HG02571 (cell line): Measurements from ENCODE around the gene CD209.
"Not testable (repeated sequence)": the region's sequence is repeated elsewhere in the genome, so short reads cannot be mapped to it uniquely, and the experiment has no call there.

ENCODE experiments used
- ATAC-seq: cut with Tn5 transposase; IDR thresholded peaks from one replicate; pipeline ENCODE4 v1.9.1; 2021; ENCODE audit warnings: mild to moderate bottlenecking, moderate library complexity; ENCODE audit not compliant: unreplicated experiment

Gene CD209

DNA sequence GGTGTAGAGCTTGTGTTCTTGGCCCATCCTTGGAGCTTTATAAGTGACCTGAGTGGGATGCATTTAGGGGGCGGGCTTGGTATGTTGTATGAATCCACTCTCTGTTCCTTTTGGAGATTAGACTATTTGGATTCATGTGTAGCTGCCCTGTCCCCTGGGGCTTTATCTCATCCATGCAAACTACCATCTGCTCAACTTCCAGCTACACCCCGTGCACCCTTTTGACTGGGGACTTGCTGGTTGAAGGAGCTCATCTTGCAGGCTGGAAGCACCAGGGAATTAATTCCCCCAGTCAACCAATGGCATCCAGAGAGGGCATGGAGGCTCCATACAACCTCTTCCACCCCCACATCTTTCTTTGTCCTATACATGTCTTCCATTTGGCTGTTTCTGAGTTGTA, 21.8 kb upstream of the CD209 start:
- no peak for ATAC-seq

DNA sequence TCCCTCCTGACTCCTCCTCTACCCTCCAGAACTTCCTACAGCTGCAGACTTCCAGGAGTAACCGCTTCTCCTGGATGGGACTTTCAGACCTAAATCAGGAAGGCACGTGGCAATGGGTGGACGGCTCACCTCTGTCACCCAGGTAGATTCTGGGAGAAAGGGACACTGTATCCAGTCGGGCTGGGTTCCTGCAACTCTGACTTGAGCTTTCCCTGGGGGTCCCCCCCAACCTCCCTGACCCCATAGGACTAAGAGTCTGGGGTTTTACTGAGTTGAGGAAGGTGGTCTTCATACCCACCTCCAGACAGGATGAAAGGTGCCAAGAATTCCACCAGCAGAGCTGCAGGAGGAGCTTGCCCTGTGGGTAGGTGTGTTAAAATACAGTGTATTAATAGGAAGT, 20.2 kb upstream of the CD209 start:
- ATAC-seq: no peak

DNA sequence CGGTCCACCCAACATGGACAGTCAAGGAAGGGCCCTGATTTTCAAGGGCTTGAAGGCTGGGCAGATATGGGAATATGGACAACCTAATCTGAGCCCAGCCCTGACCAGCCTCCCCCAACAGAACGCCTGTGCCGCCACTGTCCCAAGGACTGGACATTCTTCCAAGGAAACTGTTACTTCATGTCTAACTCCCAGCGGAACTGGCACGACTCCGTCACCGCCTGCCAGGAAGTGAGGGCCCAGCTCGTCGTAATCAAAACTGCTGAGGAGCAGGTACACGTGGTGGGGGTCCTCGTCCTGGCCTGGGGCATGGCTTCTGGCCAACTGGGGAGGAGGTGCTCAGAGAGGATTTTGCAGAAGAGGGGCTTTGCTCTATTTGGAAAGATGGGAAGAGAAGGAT, 19.2 kb upstream of the CD209 start:
- ATAC-seq: no peak

DNA sequence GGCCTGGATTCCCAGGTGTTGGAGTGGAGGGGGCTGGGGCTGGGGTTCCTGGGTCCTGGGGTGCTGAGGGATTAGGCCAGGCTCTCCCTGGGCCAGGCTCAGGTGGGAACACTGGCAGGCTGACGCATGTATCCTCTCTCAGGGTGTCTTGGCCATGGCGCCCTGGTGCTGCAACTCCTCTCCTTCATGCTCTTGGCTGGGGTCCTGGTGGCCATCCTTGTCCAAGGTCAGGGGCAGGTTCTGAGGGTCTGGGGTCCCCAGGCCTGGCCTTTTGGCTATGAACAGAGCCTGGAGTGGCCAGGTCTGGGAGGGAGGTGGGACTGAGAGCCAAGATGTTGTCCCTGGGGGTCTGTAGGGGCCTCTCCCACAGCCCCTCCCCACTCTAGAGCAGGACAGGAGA, 17.7 kb upstream of the CD209 start:
- not testable (repeated sequence) for ATAC-seq

DNA sequence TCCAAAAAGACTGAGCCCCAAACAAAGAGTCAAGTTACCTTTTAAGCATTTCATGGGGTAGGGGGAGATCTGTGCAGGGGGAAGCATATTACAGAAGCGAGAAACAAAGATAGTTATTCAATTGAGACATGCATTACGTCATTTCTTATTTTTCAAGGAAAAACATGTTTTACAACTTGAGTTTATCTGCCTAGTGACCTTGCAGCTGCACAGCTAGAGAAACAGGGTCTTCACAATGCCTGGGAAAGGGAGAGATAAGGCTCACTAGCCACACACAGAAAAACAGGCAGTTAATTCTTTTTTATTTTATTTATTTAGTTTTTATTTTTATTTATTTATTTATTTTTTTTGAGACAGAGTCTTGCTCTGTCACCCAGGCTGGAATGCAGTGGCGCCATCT, 16.8 kb upstream of the CD209 start:
- not testable (repeated sequence) for ATAC-seq

DNA sequence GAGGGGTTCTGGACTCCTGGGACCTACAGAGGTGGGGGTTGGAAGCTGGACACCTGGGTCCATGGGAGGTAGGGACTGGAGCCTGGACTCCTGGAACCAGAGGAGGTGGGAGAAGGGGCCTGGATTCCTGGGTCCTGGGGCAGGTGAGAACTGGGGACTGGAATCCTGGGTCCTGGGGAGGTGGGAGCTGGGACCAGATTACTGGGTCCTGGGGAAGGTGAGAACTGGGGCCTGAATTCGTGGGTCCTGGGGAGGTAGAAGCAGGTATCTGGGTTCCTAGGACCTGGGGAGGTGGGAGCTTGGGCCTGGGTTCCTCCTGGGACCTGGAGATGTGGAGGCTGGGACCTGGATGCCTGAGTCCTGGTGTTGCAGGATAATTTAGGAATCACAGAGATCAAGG, 16.4 kb upstream of the CD209 start:
- ATAC-seq: no peak

DNA sequence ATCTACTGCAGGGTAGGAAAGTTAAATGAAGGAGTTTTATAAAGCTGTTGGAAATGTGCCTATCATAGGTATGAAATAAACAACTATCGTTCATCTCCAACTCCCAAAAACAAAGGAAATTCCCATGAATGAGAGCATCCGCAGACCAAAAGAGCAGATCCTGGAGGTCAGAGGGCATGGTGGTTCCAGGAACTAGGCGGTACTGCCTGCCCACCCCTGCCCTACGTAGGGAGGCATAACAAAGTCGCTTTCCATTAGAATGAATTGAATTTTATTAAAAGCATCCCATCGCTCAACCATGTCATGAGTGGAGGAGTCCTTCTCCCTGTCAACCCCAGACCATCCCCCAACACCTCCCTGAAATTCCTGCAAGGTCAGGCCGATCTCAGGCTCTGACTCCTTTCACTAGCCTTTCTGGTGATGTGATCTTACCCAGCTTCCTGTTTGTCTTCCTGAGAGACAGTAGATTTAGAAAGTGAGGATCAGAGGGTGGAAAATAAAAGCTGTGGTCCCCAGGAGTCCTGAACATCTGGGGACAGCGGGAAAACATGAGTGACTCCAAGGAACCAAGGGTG, 15.5 kb upstream of the CD209 start, which contains the start of gene CLEC4M:
Gene CLEC4M, plus strand, starts transcription at position 525 of the 575 bp plus-strand sequence. Its CDS starts 24 bp downstream, at position 549.
- no peak for ATAC-seq

DNA sequence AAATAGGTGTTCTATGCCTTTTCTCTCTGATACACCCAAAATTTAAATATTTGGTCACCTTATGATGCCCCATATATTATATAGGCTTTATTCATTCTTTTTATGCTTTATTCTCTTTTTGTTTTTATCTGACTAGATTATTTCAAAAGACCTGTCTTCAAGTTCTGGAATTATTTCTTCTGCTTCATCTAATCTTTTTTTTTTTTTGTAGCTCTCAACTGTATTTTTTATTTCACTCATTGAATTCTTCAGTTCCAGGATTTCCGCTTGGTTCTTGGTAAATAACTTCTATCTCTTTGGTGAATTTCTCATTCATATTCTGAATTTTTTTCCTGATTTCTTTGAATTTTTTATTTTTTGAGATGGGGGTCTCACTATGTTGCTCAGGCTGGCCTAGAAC, 11.8 kb upstream of the CD209 start:
- no peak for ATAC-seq

DNA sequence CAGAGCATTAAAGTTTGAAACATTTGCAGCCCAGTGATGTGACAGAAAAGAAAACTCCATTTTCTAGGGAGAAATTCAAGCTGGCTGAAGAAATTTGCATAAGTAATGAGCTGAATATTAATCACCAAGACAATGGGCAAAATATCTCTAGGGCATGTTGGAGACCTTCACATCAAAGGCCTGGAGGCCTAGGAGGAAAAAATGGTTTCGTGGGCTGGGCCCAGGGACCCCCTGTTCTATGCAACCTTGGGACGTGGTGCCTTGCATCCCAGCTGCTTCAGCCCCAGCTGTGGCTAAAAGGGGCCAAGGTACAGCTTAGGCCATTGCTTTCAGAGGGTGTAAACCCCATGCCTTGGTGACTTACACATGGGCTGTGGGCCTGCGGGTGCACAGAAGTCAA, 10.0 kb upstream of the CD209 start:
- ATAC-seq: no peak

DNA sequence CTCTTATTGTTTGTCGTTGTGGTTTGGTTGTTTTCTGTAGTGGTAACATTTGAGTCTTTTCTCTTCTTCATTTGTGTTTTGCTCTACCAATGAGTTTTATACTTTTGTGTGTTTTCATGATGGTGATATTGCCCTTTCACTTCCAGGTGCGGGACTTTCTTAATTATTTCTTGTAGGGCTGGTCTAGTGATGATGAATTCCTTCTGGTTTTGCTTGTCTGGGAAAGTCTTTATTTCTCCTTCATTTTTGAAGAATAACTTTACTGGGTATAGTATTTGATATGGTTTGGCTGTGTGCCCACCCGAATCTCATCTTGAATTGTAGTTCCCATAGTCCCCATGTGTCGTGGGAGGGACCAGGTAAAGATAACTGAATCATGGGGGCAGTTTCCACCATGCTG, 8.9 kb upstream of the CD209 start:
- no peak for ATAC-seq

DNA sequence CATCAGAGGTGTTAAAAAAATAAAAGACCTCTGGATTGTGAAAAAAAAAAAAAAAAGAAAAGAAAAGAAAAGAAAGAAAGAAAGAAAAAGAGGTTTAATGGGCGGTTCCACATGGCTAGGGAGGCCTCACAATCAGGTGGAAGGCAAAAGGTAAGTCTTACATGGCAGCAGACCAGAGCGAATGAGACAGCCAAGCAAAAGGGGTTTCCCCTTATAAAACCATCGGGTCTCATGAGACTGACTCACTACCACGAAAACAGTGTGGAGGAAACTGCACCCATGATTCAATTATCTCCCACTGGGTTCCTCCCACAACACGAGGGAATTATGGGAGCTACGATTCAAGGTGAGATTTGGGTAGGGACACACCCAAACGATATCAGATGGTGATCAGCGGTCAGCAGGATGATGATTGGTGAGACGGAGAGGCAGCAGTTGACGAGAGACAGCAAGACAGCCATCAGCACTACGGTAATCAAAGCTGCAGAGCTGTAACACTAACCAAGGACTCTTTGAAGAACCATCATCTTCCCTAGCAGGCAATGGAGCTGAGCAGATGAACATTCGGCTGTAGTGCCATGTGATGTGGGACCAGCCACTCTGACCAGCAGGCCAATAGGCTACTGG, 3.9 kb upstream of the CD209 start:
- ATAC-seq: no peak

DNA sequence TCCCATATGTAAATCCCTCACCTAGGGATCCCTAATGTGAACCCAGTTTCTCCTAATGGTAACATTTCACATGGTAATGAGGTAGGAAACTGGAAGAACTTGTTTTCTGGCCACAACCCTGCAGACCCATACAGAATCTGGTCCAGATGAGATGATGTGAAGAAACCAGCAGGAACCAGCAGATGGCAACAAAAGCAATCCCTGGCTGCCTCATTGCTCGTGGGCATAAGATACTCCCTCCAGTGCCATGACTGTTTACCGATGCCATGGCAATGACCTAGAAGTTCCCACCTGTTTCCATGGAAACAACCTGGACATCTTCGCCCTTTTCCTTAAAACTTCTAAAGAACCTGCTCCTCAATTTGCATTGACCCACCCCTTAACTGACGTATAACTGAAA, 1.4 kb upstream of the CD209 start:
- ATAC-seq: no peak

DNA sequence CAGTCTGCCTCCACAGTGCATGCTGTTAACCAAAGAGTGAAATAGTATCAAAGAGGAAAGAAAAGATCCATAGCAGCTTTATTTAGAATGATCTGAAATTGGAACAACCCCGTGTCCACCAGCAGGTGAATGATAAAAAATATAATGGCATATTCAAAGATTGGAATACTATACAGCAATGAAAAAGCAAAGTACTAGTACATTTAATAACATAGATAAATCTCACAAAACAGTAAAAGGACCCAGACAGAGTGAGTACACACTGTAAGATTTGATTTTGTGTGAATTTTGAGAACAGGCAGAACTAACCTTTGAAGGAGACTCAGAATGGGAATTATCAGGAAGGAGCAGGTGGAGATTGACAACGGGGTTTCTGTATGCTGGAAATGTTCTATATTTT, 837 bp upstream of the CD209 start:
- ATAC-seq: no peak

DNA sequence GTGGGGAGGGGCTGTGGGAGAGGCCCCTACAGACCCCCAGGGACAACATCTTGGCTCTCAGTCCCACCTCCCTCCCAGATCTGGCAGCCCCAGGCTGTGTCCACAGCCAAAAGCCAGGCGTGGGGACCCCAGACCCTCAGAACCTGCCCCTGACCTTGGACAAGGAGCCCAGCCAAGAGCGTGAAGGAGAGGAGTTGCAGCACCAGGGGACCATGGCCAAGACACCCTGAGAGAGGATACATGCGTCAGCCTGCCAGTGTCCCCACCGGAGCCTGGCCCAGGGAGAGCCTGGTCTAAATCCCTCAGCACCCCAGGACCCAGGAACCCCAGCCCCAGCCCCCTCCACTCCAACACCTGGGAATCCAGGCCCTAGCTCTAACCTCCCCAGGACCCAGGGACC, 1.0 kb downstream of the CD209 start:
- ATAC-seq: not testable (repeated sequence)

DNA sequence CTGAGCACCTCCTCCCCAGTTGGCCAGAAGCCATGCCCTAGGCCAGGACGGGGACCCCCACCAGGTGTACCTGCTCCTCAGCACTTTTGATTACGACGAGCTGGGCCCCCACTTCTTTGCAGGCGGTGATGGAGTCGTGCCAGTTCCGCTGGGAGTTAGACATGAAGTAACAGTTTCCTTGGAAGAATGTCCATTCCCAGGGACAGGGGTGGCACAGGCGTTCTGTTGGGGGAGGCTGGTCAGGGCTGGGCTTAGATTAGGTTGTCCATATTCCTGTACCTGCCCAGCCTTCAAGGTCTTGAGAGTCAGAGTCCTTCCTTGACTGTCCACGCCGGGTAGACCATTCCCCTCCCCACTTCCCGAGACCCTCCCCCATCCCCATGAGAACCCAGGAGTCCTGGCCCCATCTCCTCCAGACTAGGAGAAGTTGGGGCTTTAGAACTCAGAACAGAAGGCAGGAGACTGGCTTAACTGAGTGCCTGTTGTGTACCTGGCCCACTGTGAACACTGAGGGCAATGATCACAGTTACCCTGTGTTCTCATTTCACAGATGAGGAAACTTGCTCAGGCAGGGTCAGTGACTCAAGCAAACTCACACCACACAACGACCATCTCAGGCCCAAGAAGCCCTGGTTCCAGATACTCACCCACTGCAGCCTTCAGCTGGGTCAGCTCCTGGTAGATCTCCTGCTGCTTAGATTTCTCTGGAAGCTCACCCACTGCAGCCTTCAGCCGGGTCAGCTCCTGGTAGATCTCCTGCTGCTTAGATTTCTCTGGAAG, 2.3 kb downstream of the CD209 start:
- no peak for ATAC-seq

DNA sequence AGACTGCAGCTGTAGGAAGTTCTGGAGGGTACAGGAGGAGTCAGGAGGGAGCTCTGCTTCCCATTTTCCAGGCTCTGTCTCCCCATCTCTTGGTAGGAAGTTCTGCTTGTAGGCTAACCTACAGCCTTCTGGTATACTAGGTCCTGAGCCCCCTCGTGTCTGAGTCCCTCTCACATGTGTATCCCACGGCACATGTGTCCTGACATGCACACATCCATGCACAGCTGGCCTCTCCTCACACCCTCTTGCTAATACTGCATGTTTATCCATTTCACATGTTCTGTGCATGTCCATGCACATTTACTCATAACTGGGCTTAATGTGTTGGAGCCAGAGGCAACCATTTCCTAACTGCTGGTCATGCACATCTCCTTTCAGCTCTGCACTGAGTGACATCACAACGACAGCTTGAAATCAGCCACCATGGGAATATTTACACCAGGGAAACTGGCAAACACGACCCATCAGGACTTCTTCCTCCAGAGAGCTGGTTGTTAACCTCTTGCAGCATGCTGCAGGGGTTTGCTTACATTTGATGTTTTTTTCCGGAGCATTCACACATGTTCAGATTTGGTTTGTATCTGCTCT, 3.0 kb downstream of the CD209 start:
- ATAC-seq: no peak

DNA sequence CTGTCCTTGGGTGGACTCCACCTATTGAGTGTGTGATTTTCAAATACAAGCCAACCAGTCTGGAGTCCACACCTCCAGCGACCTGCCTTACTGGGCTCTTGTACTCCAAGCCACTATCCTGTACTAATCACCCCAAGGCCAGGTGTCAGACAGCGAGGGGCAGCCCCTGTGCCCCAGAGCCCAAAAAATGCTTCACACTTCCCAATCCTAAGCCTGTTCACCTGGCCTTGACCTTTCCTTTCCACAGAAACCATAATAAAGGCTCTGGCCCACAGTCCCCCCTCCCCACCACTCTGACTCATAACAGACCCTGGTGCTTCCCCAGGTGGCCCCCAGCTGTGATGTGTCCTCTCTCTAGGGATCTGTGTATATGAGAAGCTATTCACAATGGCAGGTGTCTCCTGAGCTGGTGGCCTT, 3.9 kb downstream of the CD209 start:
- peak; percentile 54 for ATAC-seq

DNA sequence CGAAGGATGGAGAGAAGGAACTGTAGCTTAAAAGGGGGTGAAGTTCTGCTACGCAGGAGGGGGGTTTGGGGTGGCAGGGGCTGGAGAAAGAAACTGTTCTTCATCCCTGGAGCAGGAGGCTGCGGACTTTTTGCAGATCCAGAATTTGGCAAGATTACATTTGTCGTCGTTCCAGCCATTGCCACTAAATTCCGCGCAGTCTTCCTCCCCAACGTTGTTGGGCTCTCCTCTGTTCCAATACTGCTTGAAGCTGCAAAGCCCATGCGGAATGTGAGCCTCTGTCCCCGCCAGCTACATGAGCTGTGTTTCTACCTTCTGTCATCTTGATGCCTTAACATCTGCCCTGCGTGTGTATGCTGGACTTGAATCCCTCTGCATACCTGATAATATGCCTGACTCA, 4.3 kb downstream of the CD209 start:
- no peak for ATAC-seq

DNA sequence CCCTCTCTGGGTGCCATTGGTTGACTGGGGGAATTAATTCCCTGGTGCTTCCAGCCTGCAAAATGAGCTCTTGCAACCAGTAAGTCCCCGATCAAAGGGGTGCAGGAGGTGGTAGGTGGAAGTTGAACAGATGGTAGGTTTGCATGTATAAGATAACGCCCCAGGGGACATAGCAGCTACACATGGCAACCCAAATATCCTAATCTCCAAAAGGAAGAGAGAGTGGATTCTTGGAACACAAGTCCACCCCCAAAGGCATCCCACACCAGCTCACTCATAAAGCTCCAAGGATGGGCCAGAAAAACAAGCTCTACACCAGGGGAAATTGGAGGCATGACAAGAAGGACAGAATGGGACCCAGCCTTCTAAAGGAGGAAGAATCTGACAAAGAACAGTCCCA, 4.8 kb downstream of the CD209 start:
- ATAC-seq: no peak

DNA sequence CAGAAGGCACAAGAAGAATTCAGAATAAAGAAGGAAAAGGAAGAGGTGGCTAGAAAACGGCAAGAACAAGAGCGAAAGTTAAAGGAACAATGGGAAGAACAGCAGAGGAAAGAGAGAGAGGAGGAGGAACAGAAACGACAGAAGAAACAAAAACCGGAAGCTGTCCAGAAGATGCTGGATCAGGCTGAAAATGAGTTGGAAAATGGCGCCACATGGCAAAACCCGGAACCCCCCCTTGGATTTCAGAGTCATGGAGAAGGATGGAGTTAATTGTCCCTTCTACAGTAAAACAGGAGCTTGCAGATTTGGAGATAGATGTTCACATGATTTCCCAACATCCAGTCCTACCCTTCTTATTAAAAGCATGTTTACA, 6.7 kb downstream of the CD209 start:
- no peak for ATAC-seq

DNA sequence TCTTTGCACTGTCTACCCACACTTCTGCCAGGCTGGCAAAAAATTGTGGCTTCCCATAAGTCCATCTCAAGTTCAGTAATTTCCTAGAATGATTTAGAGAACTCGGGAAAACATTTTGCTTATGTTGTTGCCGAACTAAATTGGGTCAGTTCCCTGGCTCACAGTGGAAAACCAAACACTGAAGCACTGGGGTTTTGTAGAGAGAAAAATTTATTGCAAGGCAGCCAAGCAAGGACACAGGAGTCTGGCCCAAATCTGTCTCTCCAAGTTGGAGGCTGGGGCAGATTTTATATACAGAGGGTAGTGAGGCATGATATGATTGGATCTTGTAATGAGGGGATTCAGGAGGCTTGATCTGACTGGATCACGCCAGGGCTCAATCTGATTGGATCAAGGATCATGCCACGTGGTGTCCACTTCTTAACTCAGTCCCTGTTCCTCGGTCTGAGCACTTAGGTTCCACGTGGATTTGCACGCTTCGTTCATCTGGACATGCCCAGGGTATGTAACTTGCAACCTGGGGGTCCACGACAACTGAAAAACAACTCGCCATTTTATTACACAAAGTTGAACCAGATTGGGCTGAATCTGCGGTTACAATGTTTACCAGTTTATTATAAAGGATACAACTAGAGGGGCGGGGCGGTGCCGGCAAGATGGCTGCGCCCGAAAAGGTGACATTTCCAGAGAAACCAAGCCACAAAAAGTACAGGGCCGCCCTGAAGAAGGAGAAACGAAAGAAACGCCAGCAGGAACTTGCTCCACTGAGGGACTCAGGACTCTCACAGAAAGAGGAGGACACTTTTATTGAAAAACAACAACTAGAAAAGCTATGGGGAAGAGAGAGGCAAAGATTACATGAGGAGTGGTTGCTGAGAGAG, 7.3 kb downstream of the CD209 start:
- no peak for ATAC-seq
